LNCaP clone FGC (cell line): Measurements from ENCODE around the gene MRTFA.

Experiments used
- DNase-seq: peaks from one replicate; pipeline ENCODE4 v3.0.0-alpha.2; 2011; ENCODE audit warnings: low read depth
- H3K4me3 ChIP-seq: 2 replicates; pipeline ENCODE4 v1.5.1; 2011; ENCODE audit warnings: mild to moderate bottlenecking, low read depth, low read length, control low read depth
- CTCF ChIP-seq: IDR thresholded peaks from 2 replicates; pipeline ENCODE4 v1.5.1; 2012; ENCODE audit warnings: mild to moderate bottlenecking; ENCODE audit not compliant: control insufficient read depth, insufficient read depth; ENCODE audit errors: extremely low read depth

MRTFA gene

GRCh38 chr22:40521046-40521445 lies 115.5 kb downstream of the MRTFA start:
- TF ChIP-seq CTCF: no peak
- DNase-seq: no peak
- no peak overlapping the region for H3K4me3 ChIP-seq

- no peak for TF ChIP-seq CTCF
- no peak overlapping the region for H3K4me3 ChIP-seq
- no peak for DNase-seq
Observed at GRCh38 chr22:40520562-40520961, 116.0 kb downstream of the MRTFA start.

GRCh38 chr22:40519948-40520331 lies 116.6 kb downstream of the MRTFA start:
- no peak overlapping the region for H3K4me3 ChIP-seq
- DNase-seq: no peak
- TF ChIP-seq CTCF: no peak

- no peak overlapping the region for H3K4me3 ChIP-seq
- no peak for TF ChIP-seq CTCF
Observed at GRCh38 chr22:40519284-40519947, 117.1 kb downstream of the MRTFA start.

GRCh38 chr22:40518840-40519239 lies 117.7 kb downstream of the MRTFA start:
- DNase-seq: no peak
- H3K4me3 ChIP-seq: no peak overlapping the region
- TF ChIP-seq CTCF: no peak

More at GRCh38 chr22:40519284-40519947, 117.1 kb downstream of the MRTFA start:
- DNase-seq: no peak

- no peak overlapping the region for H3K4me3 ChIP-seq
- DNase-seq: no peak
- TF ChIP-seq CTCF: no peak
Observed at GRCh38 chr22:40517631-40518030, 118.9 kb downstream of the MRTFA start.

- no peak for TF ChIP-seq CTCF
- no peak for DNase-seq
- no peak overlapping the region for H3K4me3 ChIP-seq
Observed at GRCh38 chr22:40516416-40516815, 120.1 kb downstream of the MRTFA start.
